NCI-H774 (cell line): ENCODE results near the gene HMCN1.
"Not testable (repeated sequence)": the region's sequence is repeated elsewhere in the genome, so short reads cannot be mapped to it uniquely, and the experiment has no call there.

ENCODE experiments used
- DNase-seq: peaks from one replicate; lab custom pipeline; 2025; lab: John Stamatoyannopoulos, UW

The HMCN1 gene

GRCh38 chr1:186202776-186203175 lies 468.6 kb downstream of the HMCN1 start:
- no peak for DNase-seq

- DNase-seq: no peak
Measured at GRCh38 chr1:186206048-186206570, 471.9 kb downstream of the HMCN1 start.

GRCh38 chr1:186207391-186208085 lies 473.3 kb downstream of the HMCN1 start:
- DNase-seq: no peak

GRCh38 chr1:186208405-186209129 lies 474.4 kb downstream of the HMCN1 start:
- DNase-seq: no peak

GRCh38 chr1:186210258-186210657 lies 476.1 kb downstream of the HMCN1 start:
- no peak for DNase-seq

GRCh38 chr1:186211583-186211982 lies 477.4 kb downstream of the HMCN1 start:
- not testable (repeated sequence) for DNase-seq

- peak; percentile 53 for DNase-seq
Measured at GRCh38 chr1:186212568-186213224, 478.5 kb downstream of the HMCN1 start.

GRCh38 chr1:186213225-186213607 lies 479.0 kb downstream of the HMCN1 start:
- DNase-seq: no peak

- DNase-seq: no peak
Measured at GRCh38 chr1:186214791-186215190, 480.6 kb downstream of the HMCN1 start.

- DNase-seq: no peak
Measured at GRCh38 chr1:186215636-186216035, 481.4 kb downstream of the HMCN1 start.

- no peak for DNase-seq
Measured at GRCh38 chr1:186218654-186219352, 484.6 kb downstream of the HMCN1 start.

GRCh38 chr1:186220067-186220466 lies 485.9 kb downstream of the HMCN1 start:
- DNase-seq: no peak

GRCh38 chr1:186220911-186221310 lies 486.7 kb downstream of the HMCN1 start:
- no peak for DNase-seq

GRCh38 chr1:186225096-186225495 lies 490.9 kb downstream of the HMCN1 start:
- no peak for DNase-seq

GRCh38 chr1:186228749-186229148 lies 494.6 kb downstream of the HMCN1 start:
- DNase-seq: no peak

GRCh38 chr1:186231861-186232436 lies 497.8 kb downstream of the HMCN1 start:
- no peak for DNase-seq

- no peak for DNase-seq
Measured at GRCh38 chr1:186234976-186235686, 500.9 kb downstream of the HMCN1 start.

- no peak for DNase-seq
Measured at GRCh38 chr1:186235696-186236095, 501.5 kb downstream of the HMCN1 start.

GRCh38 chr1:186236921-186237320 lies 502.7 kb downstream of the HMCN1 start:
- no peak for DNase-seq

- no peak for DNase-seq
Measured at GRCh38 chr1:186239171-186239570, 505.0 kb downstream of the HMCN1 start.

- DNase-seq: no peak
Measured at GRCh38 chr1:186240436-186240835, 506.2 kb downstream of the HMCN1 start.
